A673 (cell line): ENCODE measurements around the gene DNAH10. TPM values are rescaled to one million over a fixed set of nuclear protein-coding genes. Genes with fewer than 3 reads are reported as not detected.

Experiments
- BruUV-seq: library from RNA; stranded (reverse); fragments of 400-500 nt; replicated peaks from 2 replicates; lab custom pipeline; 2021; lab: Mats Ljungman, UMichigan
- CTCF ChIA-PET: fragments of 300-600 bp; sonication (Branson Sonifier 250); formaldehyde crosslinking; loops from one replicate; lab custom pipeline; 2022; ENCODE audit warnings: antibody characterized with exemption; lab: Charles Lee
- POLR2A ChIA-PET: fragments of 300-600 bp; sonication (Branson Sonifier 250); formaldehyde crosslinking; loops from one replicate; lab custom pipeline; 2022; ENCODE audit warnings: antibody characterized with exemption; ENCODE audit not compliant: low non-redundant PET; lab: Charles Lee
- DNase-seq: peaks from one replicate; pipeline ENCODE4 v3.0.0-alpha.2; 2015; ENCODE audit warnings: low spot score
- H3K27ac ChIP-seq: fragments of 200-600 bp; sonication (generic); 2 replicates; pipeline ENCODE4 v1.5.1; 2016; ENCODE audit warnings: mixed run types, low read depth, mild to moderate bottlenecking, mixed read lengths, antibody characterized with exemption, low read length; ENCODE audit not compliant: poor library complexity, severe bottlenecking
- H3K27me3 ChIP-seq: fragments of 200-600 bp; sonication (generic); replicated peaks from 2 replicates; pipeline ENCODE4 v1.6.1; 2017; ENCODE audit warnings: mixed run types, low read depth, mild to moderate bottlenecking, mixed read lengths, antibody characterized with exemption, low read length; ENCODE audit not compliant: insufficient read depth, poor library complexity
- H3K36me3 ChIP-seq: fragments of 200-600 bp; sonication (generic); 2 replicates; pipeline ENCODE4 v1.6.1; 2016; ENCODE audit warnings: mixed run types, mild to moderate bottlenecking, mixed read lengths, antibody characterized with exemption, low read length; ENCODE audit not compliant: insufficient read depth, poor library complexity, severe bottlenecking
- H3K4me1 ChIP-seq: fragments of 200-600 bp; sonication (generic); 2 replicates; pipeline ENCODE4 v1.6.1; 2017; ENCODE audit warnings: mixed run types, mild to moderate bottlenecking, mixed read lengths, antibody characterized with exemption, low read length; ENCODE audit not compliant: insufficient read depth, poor library complexity, severe bottlenecking
- H3K4me3 ChIP-seq: fragments of 200-600 bp; sonication (generic); 2 replicates; pipeline ENCODE4 v1.5.1; 2016; ENCODE audit warnings: low read depth, mixed run types, mild to moderate bottlenecking, mixed read lengths, low read length; ENCODE audit not compliant: poor library complexity, severe bottlenecking
- H3K9me3 ChIP-seq: fragments of 200-600 bp; sonication (generic); 2 replicates; pipeline ENCODE4 v1.6.1; 2016; ENCODE audit warnings: mixed run types, low read depth, mild to moderate bottlenecking, mixed read lengths, antibody characterized with exemption, low read length; ENCODE audit not compliant: poor library complexity, severe bottlenecking
- EZH2 ChIP-seq: fragments of 200-600 bp; sonication (generic); IDR thresholded peaks from 2 replicates; pipeline ENCODE4 v1.6.1; 2017; ENCODE audit warnings: borderline replicate concordance, low read depth, mild to moderate bottlenecking, mixed read lengths, antibody characterized with exemption, low read length; ENCODE audit not compliant: poor library complexity, severe bottlenecking
- intact Hi-C: fragments of 100-400 bp; cut with micrococcal nuclease; formaldehyde crosslinking; loops from one replicate; pipeline ENCODE4 v1.10.0; 2022; ENCODE audit not compliant: unreplicated experiment
- total RNA-seq: library from RNA; stranded (reverse); gene quantifications from 2 replicates; pipeline ENCODE4 v1.2.3, GENCODE V29; 2021
- TF ChIP-seq, protein P1 (sequence below): fragments of 300-800, 200-600 bp; sonication (generic); conservative IDR thresholded peaks from 2 replicates; pipeline ENCODE4 v1.5.1; 2017; ENCODE audit warnings: low read depth, mild to moderate bottlenecking, antibody characterized with exemption, low read length, moderate library complexity, mixed read lengths

DNAH10 gene
- total RNA-seq, 1 experiment from 2014 or later: 1.1 TPM

DNA sequence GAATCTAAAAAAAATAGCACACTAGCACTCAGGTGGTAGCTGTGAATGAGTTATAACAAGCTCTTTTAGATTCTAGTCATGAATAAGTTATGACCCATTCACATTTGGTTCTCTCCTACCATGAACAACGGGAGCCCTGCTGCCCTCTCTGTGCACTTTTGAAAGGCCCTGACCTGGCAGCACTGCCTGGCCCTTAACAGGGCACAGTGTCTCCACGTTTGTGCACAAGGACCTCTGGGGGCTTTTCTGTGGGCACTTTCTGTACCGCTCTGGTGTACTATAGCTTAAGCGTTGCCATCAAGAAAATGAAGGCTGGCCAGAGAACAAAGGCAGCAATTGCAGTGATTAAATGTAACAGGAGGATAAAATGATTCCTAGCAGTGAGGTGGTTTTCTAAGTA, 189.4 kb downstream of the DNAH10 start:
- intact Hi-C loops: no loop called here
- H3K4me3 ChIP-seq: no peak overlapping the region
- DNase-seq: no peak
- POLR2A ChIA-PET: no interaction called here
- no peaks in the 10 kb centered on the region for H3K27me3 ChIP-seq
- H3K27ac ChIP-seq: no peak overlapping the region
- TF ChIP-seq, protein P1, sequence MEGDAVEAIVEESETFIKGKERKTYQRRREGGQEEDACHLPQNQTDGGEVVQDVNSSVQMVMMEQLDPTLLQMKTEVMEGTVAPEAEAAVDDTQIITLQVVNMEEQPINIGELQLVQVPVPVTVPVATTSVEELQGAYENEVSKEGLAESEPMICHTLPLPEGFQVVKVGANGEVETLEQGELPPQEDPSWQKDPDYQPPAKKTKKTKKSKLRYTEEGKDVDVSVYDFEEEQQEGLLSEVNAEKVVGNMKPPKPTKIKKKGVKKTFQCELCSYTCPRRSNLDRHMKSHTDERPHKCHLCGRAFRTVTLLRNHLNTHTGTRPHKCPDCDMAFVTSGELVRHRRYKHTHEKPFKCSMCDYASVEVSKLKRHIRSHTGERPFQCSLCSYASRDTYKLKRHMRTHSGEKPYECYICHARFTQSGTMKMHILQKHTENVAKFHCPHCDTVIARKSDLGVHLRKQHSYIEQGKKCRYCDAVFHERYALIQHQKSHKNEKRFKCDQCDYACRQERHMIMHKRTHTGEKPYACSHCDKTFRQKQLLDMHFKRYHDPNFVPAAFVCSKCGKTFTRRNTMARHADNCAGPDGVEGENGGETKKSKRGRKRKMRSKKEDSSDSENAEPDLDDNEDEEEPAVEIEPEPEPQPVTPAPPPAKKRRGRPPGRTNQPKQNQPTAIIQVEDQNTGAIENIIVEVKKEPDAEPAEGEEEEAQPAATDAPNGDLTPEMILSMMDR: no peak
- TF ChIP-seq EZH2: no peak
- H3K9me3 ChIP-seq: no peaks in the 10 kb centered on the region
- no peaks in the 10 kb centered on the region for H3K36me3 ChIP-seq
- BruUV-seq: no TSS peak
- CTCF ChIA-PET: no interaction called here
- no peaks in the 10 kb centered on the region for H3K4me1 ChIP-seq

DNA sequence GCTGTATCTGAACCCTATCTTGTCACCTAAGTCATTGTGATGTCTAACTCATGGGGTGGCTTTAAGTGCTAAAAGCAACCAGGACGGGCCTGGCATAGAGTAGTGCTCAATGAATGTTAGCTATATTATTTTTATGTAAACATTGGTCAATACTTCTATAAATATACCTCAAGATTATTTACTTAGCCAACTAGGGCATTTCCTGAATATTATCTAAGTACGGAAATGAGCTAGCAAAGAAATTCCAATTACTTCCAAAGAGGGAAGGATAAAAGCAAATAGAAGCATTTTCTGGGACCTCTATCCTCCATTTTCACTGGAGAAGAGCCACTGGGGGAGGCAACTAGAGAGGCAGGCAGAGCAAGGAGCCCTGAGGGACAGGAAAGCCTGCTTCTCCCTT, 189.9 kb downstream of the DNAH10 start:
- BruUV-seq: no TSS peak
- no peak for DNase-seq
- Histone ChIP-seq H3K27me3 (no peaks in the 10 kb centered on the region), H3K4me3 (no peak overlapping the region), H3K9me3 (no peaks in the 10 kb centered on the region), H3K36me3 (no peaks in the 10 kb centered on the region), H3K4me1 (no peaks in the 10 kb centered on the region), H3K27ac (no peak overlapping the region)
- POLR2A ChIA-PET: no interaction called here
- TF ChIP-seq, protein P1: no peak
- no peak for TF ChIP-seq EZH2
- CTCF ChIA-PET: no interaction called here
- intact Hi-C loops: no loop called here

DNA sequence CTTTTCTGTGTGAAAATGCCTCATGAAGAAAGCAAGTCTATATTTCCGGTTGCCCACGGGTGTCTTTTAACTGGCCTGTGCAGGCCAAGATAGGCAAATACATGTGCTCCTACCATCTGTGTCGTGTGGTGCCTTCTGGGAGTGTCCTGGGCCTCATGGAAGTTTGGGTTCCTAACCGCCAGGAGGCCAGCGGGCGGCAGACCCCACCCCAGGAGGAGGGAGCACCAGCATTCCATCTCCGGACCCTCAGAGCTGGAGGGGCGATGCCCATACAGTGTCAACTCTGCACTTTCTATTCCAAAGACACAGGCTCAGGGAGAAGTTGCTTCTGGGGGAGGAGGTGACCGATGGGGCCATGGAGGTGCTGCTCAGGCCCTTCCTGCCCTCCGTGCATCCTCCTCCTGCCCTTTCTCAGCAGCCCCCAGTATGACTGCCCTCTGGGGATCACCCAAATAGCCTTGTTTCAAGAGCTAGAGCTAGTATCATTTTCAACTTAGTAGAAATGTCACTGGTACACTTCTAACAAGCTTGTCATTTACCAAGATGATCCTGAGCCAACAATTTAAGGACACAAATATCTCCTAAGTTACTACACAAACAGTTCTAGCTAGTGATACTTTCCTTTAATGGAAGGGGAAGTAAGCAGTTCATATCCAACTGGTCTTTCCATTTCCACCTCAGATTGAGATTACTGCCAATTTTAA, 192.7 kb downstream of the DNAH10 start:
- TF ChIP-seq, protein P1: no peak
- TF ChIP-seq EZH2: no peak
- Histone ChIP-seq H3K27ac (no peak overlapping the region), H3K4me3 (no peak overlapping the region), H3K4me1 (no peaks in the 10 kb centered on the region), H3K36me3 (no peaks in the 10 kb centered on the region), H3K9me3 (no peaks in the 10 kb centered on the region), H3K27me3 (no peaks in the 10 kb centered on the region)
- intact Hi-C loops: no loop called here
- DNase-seq: no peak
- ChIA-PET CTCF (no interaction called here), POLR2A (no interaction called here)
- BruUV-seq: no TSS peak
